SJSA1 (cell line): Measurements from ENCODE around the gene CACNA1H. TPM values are rescaled to one million over a fixed set of nuclear protein-coding genes. Genes with fewer than 3 reads are reported as not detected.

Experiments
- DNase-seq, 2 experiments: peaks; one replicate each; pipeline ENCODE4 v3.0.0-alpha.2; 2015 to 2020; ENCODE audit warnings: low spot score in 2 of 2, low read depth in 1 of 2
- H3K27ac ChIP-seq: fragments of 250-450 bp; sonication (Bioruptor Pico); 2 replicates; pipeline ENCODE4 v1.5.1; 2020; ENCODE audit warnings: mild to moderate bottlenecking, moderate library complexity
- H3K27me3 ChIP-seq: fragments of 250-450 bp; sonication (Bioruptor Pico); replicated peaks from 2 replicates; pipeline ENCODE4 v1.5.1; 2020; ENCODE audit warnings: mild to moderate bottlenecking, moderate library complexity
- H3K36me3 ChIP-seq: fragments of 250-450 bp; sonication (Bioruptor Pico); 2 replicates; pipeline ENCODE4 v1.5.1; 2020; ENCODE audit warnings: mild to moderate bottlenecking
- H3K4me1 ChIP-seq: fragments of 250-450 bp; sonication (Bioruptor Pico); replicated peaks from 2 replicates; pipeline ENCODE4 v1.6.1; 2021; ENCODE audit warnings: mild to moderate bottlenecking
- H3K4me3 ChIP-seq: fragments of 250-450 bp; sonication (Bioruptor Pico); 2 replicates; pipeline ENCODE4 v1.5.1; 2020; ENCODE audit warnings: mild to moderate bottlenecking
- H3K9me3 ChIP-seq: fragments of 250-450 bp; sonication (Bioruptor Pico); replicated peaks from 2 replicates; pipeline ENCODE4 v1.5.1; 2020; ENCODE audit warnings: mild to moderate bottlenecking
- total RNA-seq: library from RNA; depleted of rRNA; stranded (reverse); fragments of >200 nt; shearing (Covaris generic); gene quantifications from 2 replicates; pipeline ENCODE4 v1.2.3, GENCODE V29; 2014

The CACNA1H gene
- total RNA-seq, 1 experiment from 2014 or later, result not detected

GRCh38 chr16:1174477-1175357 is 21.8 kb downstream of the CACNA1H start:
- DNase-seq, result no peak
- Histone ChIP-seq H3K9me3 (no peaks in the 10 kb centered on the region), H3K27me3 (peaks cover 52% of the 10 kb centered on the region), H3K4me1 (0 out of 2 replicates have a peak, but pooled peaks cover 3% of the 10 kb centered on the region), H3K4me3 (no peak overlapping the region), H3K36me3 (no peaks in the 10 kb centered on the region), H3K27ac (no peak overlapping the region)

GRCh38 chr16:1175566-1176279 is 22.8 kb downstream of the CACNA1H start:
- DNase-seq, result no peak
- no peak overlapping the region for H3K27ac ChIP-seq
- no peak overlapping the region for H3K4me3 ChIP-seq
- peaks cover 42% of the 10 kb centered on the region for H3K27me3 ChIP-seq
- 0 out of 2 replicates have a peak, but pooled peaks cover 3% of the 10 kb centered on the region for H3K4me1 ChIP-seq
- no peaks in the 10 kb centered on the region for H3K36me3 ChIP-seq
- no peaks in the 10 kb centered on the region for H3K9me3 ChIP-seq

GRCh38 chr16:1176280-1176897 is 23.5 kb downstream of the CACNA1H start:
- H3K4me1 ChIP-seq, result peaks cover 3% of the 10 kb centered on the region; the same call in 1 of the 2 replicates
- no peaks in the 10 kb centered on the region for H3K36me3 ChIP-seq
- H3K9me3 ChIP-seq, result no peaks in the 10 kb centered on the region
- H3K4me3 ChIP-seq, result no peak overlapping the region
- no peak for DNase-seq
- H3K27me3 ChIP-seq, result peaks cover 35% of the 10 kb centered on the region
- H3K27ac ChIP-seq, result no peak overlapping the region

GRCh38 chr16:1177053-1177452 is 24.1 kb downstream of the CACNA1H start:
- no peak for DNase-seq
- no peaks in the 10 kb centered on the region for H3K36me3 ChIP-seq

GRCh38 chr16:1177750-1178149 is 24.8 kb downstream of the CACNA1H start:
- H3K36me3 ChIP-seq, result no peaks in the 10 kb centered on the region
- H3K27ac ChIP-seq, result no peak overlapping the region
- no peak for DNase-seq
- peaks cover 16% of the 10 kb centered on the region for H3K4me1 ChIP-seq
- H3K9me3 ChIP-seq, result no peaks in the 10 kb centered on the region
- H3K27me3 ChIP-seq, result peaks cover 25% of the 10 kb centered on the region
- H3K4me3 ChIP-seq, result no peak overlapping the region

More at GRCh38 chr16:1177053-1177452, 24.1 kb downstream of the CACNA1H start:
- H3K9me3 ChIP-seq, result no peaks in the 10 kb centered on the region
- no peak overlapping the region for H3K27ac ChIP-seq
- no peak overlapping the region for H3K4me3 ChIP-seq
- H3K4me1 ChIP-seq, result peaks cover 9% of the 10 kb centered on the region
- peaks cover 29% of the 10 kb centered on the region for H3K27me3 ChIP-seq

GRCh38 chr16:1178295-1178910 is 25.5 kb downstream of the CACNA1H start:
- H3K27me3 ChIP-seq, result peaks cover 25% of the 10 kb centered on the region
- no peaks in the 10 kb centered on the region for H3K9me3 ChIP-seq
- H3K27ac ChIP-seq, result no peak overlapping the region
- no peak overlapping the region for H3K4me3 ChIP-seq
- peaks cover 21% of the 10 kb centered on the region for H3K4me1 ChIP-seq
- H3K36me3 ChIP-seq, result no peaks in the 10 kb centered on the region
- DNase-seq, result no peak

GRCh38 chr16:1180549-1181403 is 27.9 kb downstream of the CACNA1H start:
- H3K27me3 ChIP-seq, result peaks cover 22% of the 10 kb centered on the region
- peaks cover 21% of the 10 kb centered on the region for H3K4me1 ChIP-seq
- H3K36me3 ChIP-seq, result no peaks in the 10 kb centered on the region
- H3K4me3 ChIP-seq, result no peak overlapping the region
- DNase-seq, result no peak
- no peaks in the 10 kb centered on the region for H3K9me3 ChIP-seq
- no peak overlapping the region for H3K27ac ChIP-seq

- H3K4me1 ChIP-seq, result peaks cover 21% of the 10 kb centered on the region
- H3K27me3 ChIP-seq, result peaks cover 15% of the 10 kb centered on the region
- DNase-seq, result no peak
- H3K27ac ChIP-seq, result no peak overlapping the region
- no peaks in the 10 kb centered on the region for H3K9me3 ChIP-seq
- H3K4me3 ChIP-seq, result no peak overlapping the region
- no peaks in the 10 kb centered on the region for H3K36me3 ChIP-seq
Measured at GRCh38 chr16:1181404-1182315, 28.8 kb downstream of the CACNA1H start.

GRCh38 chr16:1182316-1182671 is 29.4 kb downstream of the CACNA1H start:
- peaks cover 10% of the 10 kb centered on the region for H3K27me3 ChIP-seq
- no peaks in the 10 kb centered on the region for H3K36me3 ChIP-seq
- H3K27ac ChIP-seq, result no peak overlapping the region
- no peaks in the 10 kb centered on the region for H3K9me3 ChIP-seq
- peak; percentile 42 to 71 for DNase-seq
- H3K4me1 ChIP-seq, result peaks cover 21% of the 10 kb centered on the region
- no peak overlapping the region for H3K4me3 ChIP-seq

- Histone ChIP-seq H3K36me3 (no peaks in the 10 kb centered on the region), H3K4me1 (peaks cover 21% of the 10 kb centered on the region), H3K4me3 (no peak overlapping the region), H3K9me3 (no peaks in the 10 kb centered on the region), H3K27me3 (peaks cover 8% of the 10 kb centered on the region; the same call in 1 of the 2 replicates), H3K27ac (no peak overlapping the region)
- peak; percentile 37 to 63 for DNase-seq
Measured at GRCh38 chr16:1182950-1183907, 30.3 kb downstream of the CACNA1H start.

- peaks cover 7% of the 10 kb centered on the region; the same call in 1 of the 2 replicates for H3K27me3 ChIP-seq
- H3K4me1 ChIP-seq, result peaks cover 21% of the 10 kb centered on the region
- no peak overlapping the region for H3K4me3 ChIP-seq
- H3K27ac ChIP-seq, result no peak overlapping the region
- no peaks in the 10 kb centered on the region for H3K9me3 ChIP-seq
- H3K36me3 ChIP-seq, result no peaks in the 10 kb centered on the region
- DNase-seq, result no peak
Measured at GRCh38 chr16:1184156-1184868, 31.4 kb downstream of the CACNA1H start.
